GM19452 (cell line): ENCODE results near the gene PPTC7.
"Not testable (repeated sequence)": the region's sequence is repeated elsewhere in the genome, so short reads cannot be mapped to it uniquely, and the experiment has no call there.

Source experiments
- ATAC-seq: cut with Tn5 transposase; IDR thresholded peaks from one replicate; pipeline ENCODE4 v1.9.1; 2021; ENCODE audit not compliant: unreplicated experiment

Gene PPTC7

DNA sequence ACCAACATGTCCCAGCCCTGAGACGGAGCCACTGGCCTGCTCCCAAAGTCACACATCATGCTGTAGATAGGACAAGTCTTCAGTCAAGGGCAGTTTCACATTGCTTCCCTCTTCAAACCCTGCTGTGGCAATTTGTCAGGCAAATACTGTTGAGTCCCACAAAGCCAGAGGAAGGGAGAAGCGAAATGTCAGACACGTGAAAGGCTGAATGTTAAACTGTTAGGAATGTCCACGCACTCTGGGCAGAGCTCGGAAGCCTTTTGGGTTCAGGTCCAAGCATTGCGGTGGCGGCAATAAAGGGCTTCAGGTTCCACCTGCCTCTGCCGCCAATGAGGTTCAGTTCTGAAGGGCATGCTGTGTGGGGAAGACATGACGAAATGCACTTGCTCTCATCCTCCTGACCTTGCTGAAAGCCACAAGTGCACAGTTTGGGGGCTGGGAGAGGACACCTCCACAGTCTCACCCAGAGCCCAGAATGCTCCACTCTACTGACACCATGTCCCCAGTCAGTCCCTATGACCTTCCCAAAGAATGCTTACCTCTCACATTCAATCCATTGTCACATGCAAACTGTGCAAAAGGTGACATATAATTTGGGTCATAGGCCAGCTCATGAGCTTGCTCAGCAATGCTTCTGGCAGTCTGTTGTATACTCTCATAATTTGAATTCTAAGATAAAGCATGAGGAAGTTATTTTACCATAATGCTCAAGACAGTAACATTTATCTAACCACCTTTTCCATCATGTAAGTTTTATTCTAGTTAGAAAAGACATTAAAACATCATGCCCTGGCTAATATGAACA, 45.3 kb downstream of the PPTC7 start:
- no peak for ATAC-seq

DNA sequence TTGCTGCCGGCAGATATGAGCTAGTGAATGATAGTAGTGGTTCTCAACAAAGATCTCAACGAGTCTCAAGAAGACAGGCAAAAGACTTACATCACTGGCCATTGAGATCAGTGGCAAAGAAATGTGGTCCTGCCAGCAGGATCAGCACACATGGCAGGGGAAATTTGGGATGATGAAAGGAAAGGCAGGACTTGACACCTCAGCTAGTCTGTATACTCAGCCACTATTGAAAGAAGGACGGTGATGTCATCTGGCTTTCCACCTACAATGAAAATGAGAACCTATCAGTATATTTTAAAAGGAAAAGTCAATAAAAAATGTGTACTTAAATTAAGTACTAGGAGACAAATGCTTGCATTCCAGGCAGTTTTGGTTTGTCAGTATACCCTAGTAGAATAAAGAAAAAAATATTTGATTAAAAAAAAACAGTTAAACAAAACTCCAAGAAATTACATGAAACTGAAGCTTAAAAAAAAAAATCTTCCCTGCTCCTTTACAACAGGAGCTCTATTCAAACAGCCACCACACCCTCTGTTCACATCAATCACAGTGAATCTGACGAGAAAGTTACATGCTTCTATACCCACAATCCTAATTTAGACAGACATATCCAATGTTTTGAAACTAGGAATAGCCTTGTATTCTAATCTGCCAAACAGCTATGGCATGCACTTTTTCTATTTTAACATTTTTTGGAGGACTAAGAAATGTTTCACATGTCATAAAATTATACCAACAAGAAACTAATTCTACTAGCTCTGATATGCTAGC, 46.1 kb downstream of the PPTC7 start:
- no peak for ATAC-seq

GRCh38 chr12:110534811-110535210, 48.3 kb downstream of the PPTC7 start:
- ATAC-seq: no peak

- ATAC-seq: no peak
These were observed 49.5 kb downstream of the PPTC7 start for GRCh38 chr12:110533607-110534006.

GRCh38 chr12:110532644-110533043, 50.5 kb downstream of the PPTC7 start:
- ATAC-seq: no peak

DNA sequence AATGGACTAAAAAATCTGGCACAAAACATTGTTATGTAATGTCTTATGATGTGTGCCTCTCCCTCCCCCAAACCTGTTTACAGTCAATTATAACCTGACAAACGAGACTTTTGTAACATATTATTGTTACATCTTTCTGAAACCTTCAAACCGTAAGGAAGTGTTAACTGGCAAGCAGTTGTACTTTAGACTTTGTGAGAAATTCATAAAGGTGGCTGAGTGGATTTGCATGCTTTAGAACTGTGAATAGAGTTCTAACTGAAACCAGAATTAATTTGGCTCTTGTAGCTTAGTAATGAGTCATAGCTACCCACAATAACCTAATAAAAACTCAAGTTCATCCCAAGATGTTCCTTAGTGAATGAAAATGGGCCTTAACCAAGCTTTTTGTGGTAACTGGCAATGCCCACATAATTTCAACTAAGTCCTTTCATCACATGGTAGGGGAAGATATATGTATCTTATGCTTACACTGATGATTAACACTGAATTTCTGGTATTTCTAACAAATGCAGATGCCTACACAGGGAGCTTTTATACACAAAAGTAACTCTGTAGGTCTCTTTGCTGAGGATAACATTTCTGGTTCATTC, 51.3 kb downstream of the PPTC7 start:
- ATAC-seq: peak; percentile 84

DNA sequence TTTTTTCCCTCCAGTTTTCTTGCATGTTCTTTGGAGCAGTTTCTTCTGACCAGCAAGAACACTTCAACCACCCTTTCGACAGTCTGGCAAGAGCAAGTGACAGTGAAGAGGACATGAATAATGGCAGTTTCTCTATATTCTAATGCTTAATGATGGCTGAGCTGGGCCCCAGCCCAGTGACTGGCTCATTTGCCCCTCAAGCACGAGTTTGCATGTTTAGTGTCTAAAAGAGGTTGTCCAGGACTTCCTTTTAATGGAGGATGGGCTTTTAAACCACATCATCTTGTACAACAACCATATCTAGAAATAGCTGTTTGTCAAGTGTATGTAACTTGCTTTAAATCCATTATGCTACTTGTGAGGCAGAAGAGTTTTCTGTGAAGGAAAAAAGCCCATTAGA, 52.6 kb downstream of the PPTC7 start:
- no peak for ATAC-seq

- ATAC-seq: no peak
These were observed 54.8 kb downstream of the PPTC7 start for GRCh38 chr12:110528277-110528839.

DNA sequence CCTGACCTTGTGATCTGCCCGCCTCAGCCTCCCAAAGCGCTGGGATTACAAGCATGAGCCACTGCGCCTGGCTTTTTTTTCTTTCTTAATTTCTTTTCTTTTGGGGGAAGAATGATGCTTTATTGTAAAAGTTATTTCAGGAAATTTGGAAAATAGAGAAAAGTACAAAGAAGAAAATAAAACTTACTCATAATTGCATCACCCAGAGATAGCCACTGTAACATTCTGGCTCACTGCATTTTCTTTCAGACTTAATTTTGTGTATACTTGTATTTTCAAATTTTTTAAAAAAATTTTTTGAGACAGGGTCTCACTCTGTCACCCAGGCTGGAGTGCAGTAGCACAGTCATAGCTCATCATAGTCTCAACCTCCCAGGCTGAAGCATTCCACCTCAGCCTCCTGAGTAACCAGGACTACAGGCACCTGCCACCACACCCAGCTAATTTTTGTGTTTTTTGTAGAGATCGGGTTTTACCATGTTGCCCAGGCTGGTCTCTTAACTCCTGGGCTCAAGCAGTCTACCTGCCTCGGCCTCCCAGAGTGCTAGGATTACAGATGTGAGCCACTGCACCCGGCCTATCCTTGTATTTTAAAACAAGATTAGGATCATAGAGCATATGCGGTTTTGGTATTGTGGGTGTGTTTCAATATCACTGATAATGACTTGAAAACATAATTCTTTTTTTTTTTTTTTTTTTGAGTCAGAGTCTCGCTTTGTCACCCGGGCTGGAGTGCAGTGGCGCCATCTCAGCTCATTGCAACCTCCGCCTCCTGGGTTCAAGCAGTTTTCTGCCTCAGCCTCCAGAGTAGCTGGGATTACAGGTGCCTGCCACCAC, 62.0 kb downstream of the PPTC7 start:
- not testable (repeated sequence) for ATAC-seq

DNA sequence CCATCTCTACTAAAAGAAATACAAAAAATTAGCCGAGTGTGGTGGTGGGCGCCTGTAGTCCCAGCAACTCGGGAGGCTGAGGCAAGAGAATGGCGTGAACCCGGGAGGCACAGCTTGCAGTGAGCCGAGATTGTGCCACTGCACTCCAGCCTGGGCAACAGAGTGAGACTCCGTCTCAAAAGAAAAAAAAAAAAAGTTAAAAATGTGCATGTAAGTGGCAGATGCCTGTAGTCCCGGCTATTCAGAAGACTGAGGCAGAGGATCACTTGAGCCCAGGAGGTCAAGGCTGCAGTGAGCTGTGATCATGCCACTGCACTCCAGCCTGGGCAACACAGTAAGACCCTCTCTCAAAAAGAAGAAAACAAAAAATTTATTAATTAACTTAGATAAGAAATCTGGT, 65.1 kb downstream of the PPTC7 start:
- not testable (repeated sequence) for ATAC-seq

- ATAC-seq: no peak
These were observed 66.1 kb downstream of the PPTC7 start for GRCh38 chr12:110516995-110517394.

GRCh38 chr12:110514363-110514762, 68.8 kb downstream of the PPTC7 start:
- no peak for ATAC-seq

DNA sequence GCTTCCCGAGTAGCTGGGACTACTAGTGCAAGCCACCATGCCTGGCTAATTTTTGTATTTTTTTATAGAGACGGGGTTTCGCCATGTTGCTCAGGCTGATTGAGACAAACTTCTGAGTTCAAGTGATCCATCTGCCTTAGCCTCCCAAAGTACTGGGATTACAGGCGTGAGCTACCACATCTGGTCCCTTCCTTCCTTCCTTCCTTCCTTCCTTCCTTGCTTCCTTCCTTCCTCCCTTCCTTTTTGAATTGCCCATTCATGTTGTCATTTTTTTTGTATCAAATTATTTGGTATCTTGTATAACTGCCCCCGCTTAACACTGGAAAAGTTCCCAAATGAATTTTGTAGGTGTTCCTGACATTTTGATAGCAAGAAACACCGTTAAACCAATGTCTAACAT, 69.3 kb downstream of the PPTC7 start:
- no peak for ATAC-seq

GRCh38 chr12:110508071-110508586, 75.0 kb downstream of the PPTC7 start:
- ATAC-seq: no peak

- ATAC-seq: no peak
These were observed 77.8 kb downstream of the PPTC7 start for GRCh38 chr12:110505332-110505731.

DNA sequence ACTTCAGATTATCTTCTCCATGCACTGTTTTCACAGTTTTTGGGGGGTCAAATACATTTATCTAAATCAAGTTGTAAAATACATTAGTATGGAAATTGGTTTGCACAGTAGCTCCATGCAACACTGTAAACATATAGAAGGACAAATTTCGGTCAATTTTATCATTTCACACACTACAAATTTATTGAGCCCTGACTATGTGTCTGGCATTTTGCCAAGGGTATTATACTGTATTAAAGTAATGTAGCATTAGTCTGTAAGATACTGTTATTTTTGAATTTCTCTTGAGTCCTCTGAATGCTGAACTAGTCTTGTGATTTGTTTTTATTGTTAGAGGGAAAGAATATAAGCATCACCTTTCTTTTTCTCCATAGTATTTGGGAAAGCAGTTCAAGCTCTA, 79.7 kb downstream of the PPTC7 start:
- ATAC-seq: no peak

DNA sequence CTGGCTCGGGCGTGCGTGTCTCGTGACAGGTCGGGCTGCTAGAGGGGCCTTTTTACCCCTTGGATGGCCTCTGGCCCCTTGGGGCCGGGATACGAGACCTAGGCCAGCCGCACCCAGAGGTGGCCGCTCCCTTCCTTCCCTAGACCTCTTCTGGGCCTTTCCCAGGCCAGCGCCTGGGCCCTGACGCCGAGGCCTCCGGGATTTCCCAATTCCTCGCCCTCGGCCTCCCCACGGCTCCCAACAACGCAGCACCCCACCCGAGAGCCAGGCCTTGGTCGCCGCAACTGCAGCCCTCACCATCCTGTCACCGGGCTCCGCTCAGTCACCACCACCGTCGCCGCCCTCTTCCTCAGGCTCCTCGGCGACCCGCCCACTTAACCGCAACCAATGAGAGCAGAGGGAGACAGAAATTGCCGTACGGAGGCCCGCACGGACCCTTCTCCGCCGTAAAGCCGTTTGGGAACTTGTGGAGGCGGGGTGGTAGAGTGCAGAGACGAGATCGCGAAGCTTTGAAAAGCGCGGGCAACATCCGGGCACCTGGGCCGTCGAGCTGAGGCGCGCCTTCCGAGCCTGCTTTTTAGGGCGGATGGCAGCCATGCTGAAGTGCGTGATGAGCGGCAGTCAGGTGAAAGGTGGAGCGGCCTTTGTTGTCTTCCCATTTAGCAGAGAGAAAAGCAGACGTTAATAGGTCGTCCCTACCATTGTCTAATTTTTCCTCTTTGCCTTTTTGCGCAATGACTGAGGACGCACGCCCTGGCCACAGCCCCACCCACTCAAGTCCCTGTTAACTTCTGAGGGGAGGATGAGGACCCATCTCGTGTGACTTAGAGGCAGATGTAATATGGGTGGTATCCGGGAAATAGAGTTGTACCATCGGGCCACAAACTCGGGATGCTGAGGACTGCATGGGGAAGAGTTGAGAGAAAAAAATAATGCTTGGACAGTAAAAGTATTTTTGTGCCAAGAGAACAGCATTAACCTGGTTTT, 81.1 kb downstream of the PPTC7 start, which contains the start of the genes RAD9B and VPS29:
RAD9B (plus strand) TSS at position 580 of the 987 bp plus-strand sequence; CDS start at position 587, 7 bp downstream.
VPS29 (minus strand) TSS at position 360 of the 987 bp plus-strand sequence; CDS start at position 300, 60 bp downstream.
- ATAC-seq: peak; percentile 83

DNA sequence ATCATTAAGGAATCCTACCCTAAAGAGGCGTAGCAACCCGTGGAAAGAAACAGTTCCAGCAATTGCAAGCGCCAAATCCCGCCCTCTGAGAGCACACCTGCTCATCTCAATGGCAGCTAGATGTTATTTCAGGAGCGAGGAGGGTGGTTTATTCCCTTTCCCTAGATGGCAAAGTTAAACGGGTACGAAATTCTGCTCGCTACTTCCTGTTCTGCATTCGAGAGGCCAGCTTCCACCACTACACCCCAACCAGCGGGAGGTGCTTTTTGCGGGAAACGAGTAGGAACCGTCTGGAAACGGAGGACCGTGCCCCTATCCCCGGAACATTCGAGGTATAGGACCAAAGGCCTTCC, 81.7 kb downstream of the PPTC7 start:
- peak; percentile 7 for ATAC-seq
